CD4-positive, alpha-beta T cell (primary cell): ENCODE data around the gene ERF. TPM values are rescaled to one million over a fixed set of nuclear protein-coding genes. Genes with fewer than 3 reads are reported as not detected.
A peak's percentile ranks its signal among the peaks of the same experiment; 100 is the strongest.

Source experiments
- ATAC-seq: fragments of 200-7000 bp; cut with Tn5 transposase; one replicate; pipeline ENCODE4 v1.10.0; 2022; ENCODE audit warnings: mild to moderate bottlenecking; ENCODE audit not compliant: poor library complexity
- CTCF ChIA-PET: fragments of 350-600 bp; sonication (Branson Sonifier 250); formaldehyde crosslinking; loops from one replicate; lab custom pipeline; 2021; ENCODE audit warnings: antibody characterized with exemption, inconsistent platforms; lab: Charles Lee
- POLR2A ChIA-PET: fragments of 350-600 bp; sonication (Branson Sonifier 250); formaldehyde crosslinking; loops from one replicate; lab custom pipeline; 2021; ENCODE audit warnings: antibody characterized with exemption, inconsistent platforms; lab: Charles Lee
- DNase-seq, 14 experiments: peaks; one replicate each; pipeline ENCODE4 v3.0.0-alpha.2; 2013 to 2020; ENCODE audit warnings: mixed read lengths in 2 of 14
- H3K27ac ChIP-seq, 2 donors: one replicate each; pipeline versions ENCODE4 v1.5.1 to v1.7.0; 2013; ENCODE audit warnings: low read length in 2 of 2, low read depth in 1 of 2, mild to moderate bottlenecking in 1 of 2
- H3K27me3 ChIP-seq, 2 experiments: 1 replicate in 1 of 2; 2 replicates in 1 of 2; pipeline versions ENCODE4 v1.6.1 to v1.7.0; 2013; ENCODE audit warnings: low read length in 2 of 2, control low read depth in 1 of 2, mild to moderate bottlenecking in 1 of 2, moderate library complexity in 1 of 2; ENCODE audit not compliant: insufficient read depth in 2 of 2, control insufficient read depth in 1 of 2
- H3K36me3 ChIP-seq: one replicate; pipeline ENCODE4 v1.6.1; 2013; ENCODE audit warnings: low read length, control low read depth; ENCODE audit not compliant: insufficient read depth
- H3K4me1 ChIP-seq: one replicate; pipeline ENCODE4 v1.6.1; 2013; ENCODE audit warnings: low read length, control low read depth; ENCODE audit not compliant: insufficient read depth
- H3K4me3 ChIP-seq: one replicate; pipeline ENCODE4 v1.5.1; 2013; ENCODE audit warnings: mild to moderate bottlenecking, low read length, moderate library complexity
- H3K9me3 ChIP-seq, 2 experiments: 1 replicate in 1 of 2; 2 replicates in 1 of 2; pipeline versions ENCODE4 v1.6.1 to v1.7.0; 2013; ENCODE audit warnings: low read length in 2 of 2, mild to moderate bottlenecking in 2 of 2, control low read depth in 1 of 2, moderate library complexity in 1 of 2; ENCODE audit not compliant: control insufficient read depth in 1 of 2, insufficient read depth in 1 of 2
- H3K27ac Mint-ChIP-seq: one replicate; pipeline ENCODE4 v1.8.0; 2020; ENCODE audit warnings: mixed read lengths
- H3K27me3 Mint-ChIP-seq: one replicate; pipeline ENCODE4 v1.8.0; 2021; ENCODE audit warnings: mixed read lengths
- H3K36me3 Mint-ChIP-seq: one replicate; pipeline ENCODE4 v1.8.0; 2021; ENCODE audit warnings: low read depth, mixed read lengths
- H3K4me1 Mint-ChIP-seq: one replicate; pipeline ENCODE4 v1.8.0; 2021; ENCODE audit warnings: low read depth, mixed read lengths
- H3K4me3 Mint-ChIP-seq: one replicate; pipeline ENCODE4 v1.8.0; 2020; ENCODE audit warnings: mild to moderate bottlenecking, mixed read lengths
- H3K9me3 Mint-ChIP-seq: one replicate; pipeline ENCODE4 v1.8.0; 2020; ENCODE audit warnings: mixed read lengths
- intact Hi-C, 2 experiments: fragments of 100-400 bp; cut with DNase I in 1 of 2; cut with micrococcal nuclease in 1 of 2; formaldehyde crosslinking; loops; one replicate each; pipeline versions ENCODE4 v1.15.1 to v1.9.0; 2023 to 2025; cut with DNase I, micrococcal nuclease
- total RNA-seq, 174 experiments: library from RNA in 2 of 174; stranded (reverse) in 2 of 174; gene quantifications; one replicate each; pipeline ENCODE4 v1.2.3 and lab custom pipeline; 2021 to 2026
- TF ChIP-seq, protein P1 (sequence below): fragments of 200-600 bp; IDR thresholded peaks from one replicate; pipeline ENCODE4 v1.8.0; 2022; ENCODE audit warnings: antibody characterized with exemption, mild to moderate bottlenecking

Gene ERF
- total RNA-seq, 2 experiments from 2014 or later, result 105 to 113 TPM

GRCh38 chr19:42274065-42274682 lies 19.2 kb upstream of the ERF start:
- no peak for ATAC-seq
- POLR2A ChIA-PET, result interaction anchor here (0.9 to 1.0 kb wide), 2 partner anchors 9 to 31 kb away, joined by 3 read pairs; partner anchors contain the start of gene GSK3A
- intact Hi-C loops, result no loop called here

DNA sequence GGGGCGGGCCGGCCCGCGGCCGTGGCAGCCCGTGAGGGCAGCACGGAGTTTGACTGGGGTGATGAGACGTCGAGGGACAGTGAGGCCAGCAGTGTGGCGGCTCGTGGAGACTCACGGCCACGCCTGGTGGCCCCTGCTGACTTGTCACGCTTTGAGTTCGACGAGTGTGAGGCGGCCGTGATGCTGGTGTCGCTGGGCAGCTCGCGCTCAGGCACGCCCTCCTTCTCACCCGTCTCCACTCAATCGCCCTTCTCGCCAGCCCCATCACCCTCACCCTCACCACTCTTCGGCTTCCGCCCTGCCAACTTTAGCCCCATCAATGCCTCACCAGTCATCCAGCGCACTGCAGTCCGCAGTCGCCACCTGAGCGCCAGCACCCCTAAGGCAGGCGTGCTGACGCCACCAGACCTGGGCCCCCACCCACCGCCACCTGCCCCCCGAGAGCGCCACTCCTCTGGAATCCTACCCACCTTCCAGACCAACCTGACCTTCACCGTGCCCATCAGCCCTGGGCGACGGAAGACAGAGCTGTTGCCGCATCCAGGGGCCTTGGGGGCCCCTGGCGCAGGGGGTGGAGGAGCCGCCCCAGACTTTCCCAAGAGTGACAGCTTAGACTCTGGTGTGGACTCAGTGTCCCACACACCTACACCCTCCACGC lies 18.6 kb upstream of the ERF start:
- TF ChIP-seq, protein P1, sequence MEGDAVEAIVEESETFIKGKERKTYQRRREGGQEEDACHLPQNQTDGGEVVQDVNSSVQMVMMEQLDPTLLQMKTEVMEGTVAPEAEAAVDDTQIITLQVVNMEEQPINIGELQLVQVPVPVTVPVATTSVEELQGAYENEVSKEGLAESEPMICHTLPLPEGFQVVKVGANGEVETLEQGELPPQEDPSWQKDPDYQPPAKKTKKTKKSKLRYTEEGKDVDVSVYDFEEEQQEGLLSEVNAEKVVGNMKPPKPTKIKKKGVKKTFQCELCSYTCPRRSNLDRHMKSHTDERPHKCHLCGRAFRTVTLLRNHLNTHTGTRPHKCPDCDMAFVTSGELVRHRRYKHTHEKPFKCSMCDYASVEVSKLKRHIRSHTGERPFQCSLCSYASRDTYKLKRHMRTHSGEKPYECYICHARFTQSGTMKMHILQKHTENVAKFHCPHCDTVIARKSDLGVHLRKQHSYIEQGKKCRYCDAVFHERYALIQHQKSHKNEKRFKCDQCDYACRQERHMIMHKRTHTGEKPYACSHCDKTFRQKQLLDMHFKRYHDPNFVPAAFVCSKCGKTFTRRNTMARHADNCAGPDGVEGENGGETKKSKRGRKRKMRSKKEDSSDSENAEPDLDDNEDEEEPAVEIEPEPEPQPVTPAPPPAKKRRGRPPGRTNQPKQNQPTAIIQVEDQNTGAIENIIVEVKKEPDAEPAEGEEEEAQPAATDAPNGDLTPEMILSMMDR, result no peak
- Mint-ChIP-seq H3K27ac (no peak overlapping the region), H3K4me1 (peaks cover 47% of the 10 kb centered on the region), H3K4me3 (no peak overlapping the region), H3K27me3 (no peaks in the 10 kb centered on the region), H3K36me3 (peaks cover 35% of the 10 kb centered on the region), H3K9me3 (no peaks in the 10 kb centered on the region)
- Histone ChIP-seq H3K27me3 (no peaks in the 10 kb centered on the region), H3K36me3 (peaks cover 35% of the 10 kb centered on the region), H3K4me3 (no peak overlapping the region), H3K9me3 (no peaks in the 10 kb centered on the region), H3K4me1 (peaks cover 73% of the 10 kb centered on the region), H3K27ac (no peak overlapping the region)
- intact Hi-C loops, result no loop called here
- ATAC-seq, result no peak
- ChIA-PET CTCF (no interaction called here), POLR2A (no interaction called here)
- peak in 1 of 14 experiments; percentile 1 for DNase-seq

More at GRCh38 chr19:42274065-42274682, 19.2 kb upstream of the ERF start:
- DNase-seq, result peak in 2 of 14 experiments; percentile 0 to 25
- no peaks in the 10 kb centered on the region for H3K27me3 ChIP-seq
- Mint-ChIP-seq H3K9me3 (no peaks in the 10 kb centered on the region), H3K4me3 (no peak overlapping the region), H3K4me1 (peaks cover 51% of the 10 kb centered on the region), H3K27me3 (no peaks in the 10 kb centered on the region), H3K36me3 (peaks cover 35% of the 10 kb centered on the region), H3K27ac (peak overlapping the region; percentile 69)
- peaks cover 35% of the 10 kb centered on the region for H3K36me3 ChIP-seq
- no peak overlapping the region for H3K27ac ChIP-seq
- H3K9me3 ChIP-seq, result no peaks in the 10 kb centered on the region
- TF ChIP-seq, protein P1, result no peak
- H3K4me1 ChIP-seq, result peaks cover 80% of the 10 kb centered on the region
- H3K4me3 ChIP-seq, result no peak overlapping the region
- CTCF ChIA-PET, result no interaction called here

GRCh38 chr19:42272989-42273406 lies 18.1 kb upstream of the ERF start:
- Histone ChIP-seq H3K4me1 (peaks cover 68% of the 10 kb centered on the region), H3K36me3 (peaks cover 35% of the 10 kb centered on the region), H3K9me3 (no peaks in the 10 kb centered on the region), H3K27me3 (no peaks in the 10 kb centered on the region), H3K4me3 (no peak overlapping the region), H3K27ac (no peak overlapping the region)
- Mint-ChIP-seq H3K4me1 (peaks cover 43% of the 10 kb centered on the region), H3K4me3 (no peak overlapping the region), H3K36me3 (peaks cover 35% of the 10 kb centered on the region), H3K27me3 (no peaks in the 10 kb centered on the region), H3K9me3 (no peaks in the 10 kb centered on the region), H3K27ac (no peak overlapping the region)
- ChIA-PET CTCF (no interaction called here), POLR2A (no interaction called here)
- TF ChIP-seq, protein P1, result no peak
- DNase-seq (peak in 1 of 14 experiments; percentile 23), ATAC-seq (no peak)
- intact Hi-C loops, result no loop called here
